ENCODE data around the gene ELMO2.

Gene ELMO2, protein sequence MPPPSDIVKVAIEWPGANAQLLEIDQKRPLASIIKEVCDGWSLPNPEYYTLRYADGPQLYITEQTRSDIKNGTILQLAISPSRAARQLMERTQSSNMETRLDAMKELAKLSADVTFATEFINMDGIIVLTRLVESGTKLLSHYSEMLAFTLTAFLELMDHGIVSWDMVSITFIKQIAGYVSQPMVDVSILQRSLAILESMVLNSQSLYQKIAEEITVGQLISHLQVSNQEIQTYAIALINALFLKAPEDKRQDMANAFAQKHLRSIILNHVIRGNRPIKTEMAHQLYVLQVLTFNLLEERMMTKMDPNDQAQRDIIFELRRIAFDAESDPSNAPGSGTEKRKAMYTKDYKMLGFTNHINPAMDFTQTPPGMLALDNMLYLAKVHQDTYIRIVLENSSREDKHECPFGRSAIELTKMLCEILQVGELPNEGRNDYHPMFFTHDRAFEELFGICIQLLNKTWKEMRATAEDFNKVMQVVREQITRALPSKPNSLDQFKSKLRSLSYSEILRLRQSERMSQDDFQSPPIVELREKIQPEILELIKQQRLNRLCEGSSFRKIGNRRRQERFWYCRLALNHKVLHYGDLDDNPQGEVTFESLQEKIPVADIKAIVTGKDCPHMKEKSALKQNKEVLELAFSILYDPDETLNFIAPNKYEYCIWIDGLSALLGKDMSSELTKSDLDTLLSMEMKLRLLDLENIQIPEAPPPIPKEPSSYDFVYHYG

DNA sequence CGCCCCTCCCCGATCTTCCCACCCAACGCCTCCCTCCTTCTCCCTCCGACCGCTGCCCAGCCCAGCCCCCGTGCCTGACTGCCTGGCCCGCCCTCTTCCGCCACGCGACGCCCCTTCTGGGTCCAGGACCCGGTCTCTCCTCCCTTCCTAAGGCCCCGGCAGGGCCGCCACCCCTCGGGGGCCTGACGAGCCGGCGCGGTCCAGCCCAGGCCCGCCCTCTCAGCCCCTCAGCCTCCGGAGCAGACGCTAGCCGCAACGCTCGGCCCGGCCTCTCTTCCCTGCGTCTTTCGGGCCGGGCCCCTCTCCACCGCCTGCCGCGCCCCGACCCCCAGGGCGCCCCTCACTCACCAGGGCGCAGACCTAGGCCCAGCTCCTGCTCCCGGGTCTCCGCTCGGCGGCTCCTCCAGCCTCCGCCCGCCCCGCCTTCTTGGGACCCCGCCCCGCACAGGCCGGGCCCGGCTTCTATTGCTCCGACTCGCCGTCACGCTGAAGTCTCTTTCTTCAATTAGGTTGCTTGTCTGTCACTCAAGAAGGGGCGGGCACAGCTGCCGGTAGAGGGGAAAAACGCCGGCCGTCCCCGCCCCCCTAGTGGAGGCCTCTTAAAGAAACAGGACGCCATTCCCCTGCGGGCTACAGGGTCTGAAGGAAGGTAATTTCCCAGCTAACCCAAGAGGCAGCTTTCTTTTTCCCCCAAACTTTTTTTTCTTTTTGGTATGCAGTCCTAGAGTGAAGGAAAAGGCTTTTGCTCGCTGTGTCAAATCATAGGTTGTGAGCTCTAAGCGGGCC lies at the start of gene ELMO2:
ELMO2 (minus strand) TSS at position 416 of the 786 bp plus-strand sequence. CDS start 12,133 bp downstream, outside the sequence.
- ATAC-seq, result peak; percentile 86 to 90

GRCh38 chr20:46455729-46456128 lies 49.3 kb upstream of the ELMO2 start:
- no peak for ATAC-seq

DNA sequence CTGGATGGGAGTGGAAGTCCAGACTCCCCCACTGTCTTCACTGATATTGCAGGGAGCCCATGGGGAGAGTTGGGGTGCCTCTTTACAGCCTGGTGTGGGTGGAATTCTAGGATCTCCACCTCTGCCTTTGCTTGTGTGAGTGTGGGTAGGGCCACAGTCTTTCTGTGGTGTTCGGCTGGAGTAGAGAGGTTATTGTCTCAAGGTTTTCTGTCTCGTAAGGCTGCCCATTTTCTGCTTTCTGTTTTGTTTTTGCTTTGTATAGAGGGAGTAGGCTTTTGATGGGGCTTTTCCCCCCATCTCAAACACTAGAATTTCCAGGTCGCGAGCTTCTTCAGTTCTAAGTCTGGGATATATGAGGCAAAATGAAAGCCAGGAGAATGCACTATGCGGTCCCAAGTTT lies 40.4 kb upstream of the ELMO2 start:
- no peak for ATAC-seq

DNA sequence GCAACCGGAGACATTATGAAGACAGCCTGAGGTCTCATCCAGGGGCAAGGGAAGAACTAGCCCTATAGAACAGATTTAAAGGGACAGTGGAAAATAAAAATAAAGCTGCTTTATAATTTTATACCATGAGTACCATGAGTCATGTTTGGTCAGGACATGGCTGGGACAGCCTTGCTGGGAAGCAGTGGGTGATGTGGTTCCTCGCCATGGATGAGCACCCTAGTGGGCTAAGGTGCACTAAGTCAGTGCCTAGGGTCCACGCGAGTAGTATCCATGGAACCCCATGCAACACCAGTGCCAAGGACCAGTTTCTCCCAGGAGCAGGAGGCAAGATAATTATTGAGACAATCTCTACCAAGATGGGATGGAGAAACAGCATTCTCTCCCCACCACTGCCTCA lies 33.4 kb upstream of the ELMO2 start:
- ATAC-seq, result no peak

- no peak for ATAC-seq
These were observed 31.8 kb upstream of the ELMO2 start for GRCh38 chr20:46438156-46438750.

DNA sequence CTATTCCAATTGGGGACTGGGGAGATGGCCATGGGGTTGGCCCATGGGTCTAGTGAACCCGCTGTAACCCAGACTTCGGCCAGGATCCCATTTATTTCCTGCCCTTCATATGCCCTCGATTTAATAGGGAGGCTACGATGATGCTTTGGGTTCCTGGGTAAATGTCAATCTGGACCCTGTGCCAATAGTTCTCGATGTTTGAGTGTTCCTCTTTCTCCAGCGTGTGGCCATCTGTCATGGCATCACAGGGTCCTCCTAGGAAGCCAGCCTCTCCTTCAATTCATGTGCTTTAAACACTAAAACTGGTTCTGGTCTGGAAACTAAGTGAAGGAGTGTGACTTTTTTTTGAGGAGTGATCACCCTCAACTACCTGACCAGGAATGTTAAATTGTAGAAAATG lies 28.7 kb upstream of the ELMO2 start:
- ATAC-seq, result no peak

GRCh38 chr20:46434597-46434996 lies 28.2 kb upstream of the ELMO2 start:
- no peak for ATAC-seq

GRCh38 chr20:46433051-46433450 lies 26.6 kb upstream of the ELMO2 start:
- ATAC-seq, result no peak

- no peak for ATAC-seq
These were observed 24.7 kb upstream of the ELMO2 start for GRCh38 chr20:46430921-46431712.

DNA sequence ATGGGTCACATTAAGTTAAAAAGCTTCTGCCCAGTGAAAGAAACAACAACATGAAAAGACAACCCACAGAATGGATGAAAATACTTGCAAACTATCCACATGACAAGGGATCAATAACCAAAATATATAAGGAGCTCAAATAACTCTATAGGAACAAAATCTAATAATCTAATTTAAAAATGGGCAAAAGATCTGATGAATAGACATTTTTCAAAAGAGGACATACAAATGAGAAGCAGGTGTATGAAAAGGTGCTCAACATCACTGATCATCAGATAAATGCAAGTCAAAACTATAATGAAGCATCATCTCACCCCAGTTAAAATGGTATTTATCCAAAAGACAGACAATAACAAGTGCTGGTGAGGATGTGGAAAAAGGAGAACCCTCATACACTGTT lies 21.0 kb upstream of the ELMO2 start:
- ATAC-seq, result no peak

DNA sequence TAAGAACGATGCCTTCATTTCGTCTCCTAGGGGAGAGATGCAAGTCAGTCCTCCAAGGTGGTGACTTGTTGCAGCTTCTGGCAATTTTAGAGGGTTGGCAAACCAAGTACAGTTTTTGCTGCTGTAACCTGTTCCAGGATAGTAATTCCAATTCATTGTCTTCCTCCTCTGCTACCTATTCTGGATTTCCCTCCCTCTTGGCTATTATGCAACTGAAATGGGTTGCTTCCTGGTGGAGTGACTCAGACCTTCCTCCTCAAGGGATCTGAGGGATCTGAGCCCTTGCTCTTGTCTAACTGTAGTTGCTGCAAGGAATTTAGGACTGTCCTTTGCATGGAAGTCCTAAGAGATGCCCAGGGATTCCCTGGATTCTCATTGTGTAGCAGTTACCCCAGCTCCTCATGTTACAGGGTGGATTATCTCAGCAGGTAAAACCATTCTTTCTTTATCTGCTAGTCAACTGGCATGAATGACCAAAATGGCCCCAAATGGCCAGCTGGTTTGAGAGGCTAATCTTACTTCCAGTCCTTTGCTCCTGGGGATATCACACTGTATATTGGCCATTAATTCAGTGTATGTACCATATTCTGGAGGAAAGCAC lies 17.6 kb upstream of the ELMO2 start:
- no peak for ATAC-seq

DNA sequence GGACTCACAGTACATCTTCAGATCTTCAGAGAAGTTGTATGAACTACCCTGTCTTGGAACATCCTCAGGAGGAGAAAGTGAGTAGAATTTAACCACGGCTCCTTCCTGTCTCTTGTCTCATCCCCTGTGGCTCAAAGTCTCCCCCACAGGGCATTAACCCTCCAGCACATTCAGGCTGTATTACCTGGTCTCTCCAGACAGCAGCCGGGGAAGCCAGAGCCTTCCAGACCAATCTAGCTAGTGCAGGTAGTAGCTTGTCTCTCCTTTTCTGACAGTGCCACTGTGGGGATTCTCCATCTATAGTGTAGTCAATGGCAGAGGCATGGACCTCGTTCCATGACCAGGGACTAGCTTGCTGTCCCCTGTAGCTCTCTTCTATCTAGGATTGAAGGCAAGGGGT lies 16.9 kb upstream of the ELMO2 start:
- ATAC-seq, result no peak

DNA sequence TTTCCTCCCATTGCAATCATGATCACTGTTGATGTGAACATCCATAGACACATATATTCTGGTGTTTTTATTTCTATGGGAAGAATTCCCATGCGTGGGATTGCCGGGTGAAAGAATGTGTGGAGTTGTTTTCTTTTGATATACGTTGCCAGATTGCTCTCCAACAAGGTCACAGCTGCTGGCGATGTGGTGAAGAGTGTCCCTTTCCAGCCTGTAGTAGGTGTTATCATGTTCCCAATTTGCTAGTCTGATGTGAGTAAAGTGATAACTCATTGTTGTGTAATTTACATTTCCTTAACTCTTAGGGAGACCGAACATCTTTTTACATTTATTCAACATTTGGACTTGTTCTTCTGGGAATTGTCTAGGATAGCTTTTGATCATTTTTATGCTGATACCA lies 14.5 kb upstream of the ELMO2 start:
- no peak for ATAC-seq

GRCh38 chr20:46419882-46420281 lies 13.5 kb upstream of the ELMO2 start:
- ATAC-seq, result no peak

DNA sequence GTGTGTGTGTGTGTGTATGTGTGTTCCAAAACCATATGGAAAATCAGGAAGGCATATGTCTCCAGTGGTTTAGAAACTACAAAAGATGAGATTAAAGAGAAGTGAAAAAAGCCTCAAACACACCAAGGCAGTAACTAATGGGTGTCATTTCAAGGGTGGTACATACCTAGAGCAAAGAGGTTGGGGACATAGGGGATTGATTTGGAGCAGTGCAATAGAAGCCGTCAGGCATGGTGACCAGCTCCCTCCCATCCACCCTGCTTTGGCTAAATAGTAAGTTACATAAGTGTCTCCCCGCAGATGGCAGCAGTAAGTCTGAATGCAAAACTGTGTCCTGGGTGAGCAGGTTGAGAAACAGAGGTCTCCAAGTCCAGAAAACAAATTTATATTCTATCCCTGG lies 10.4 kb upstream of the ELMO2 start:
- ATAC-seq, result no peak

GRCh38 chr20:46416421-46416820 lies 10.0 kb upstream of the ELMO2 start:
- ATAC-seq, result no peak

- ATAC-seq, result no peak
These were observed 9.4 kb upstream of the ELMO2 start for GRCh38 chr20:46415773-46416172.

GRCh38 chr20:46414608-46415007 lies 8.2 kb upstream of the ELMO2 start:
- ATAC-seq, result no peak

- ATAC-seq, result no peak
These were observed 5.2 kb upstream of the ELMO2 start for GRCh38 chr20:46411637-46412036.

DNA sequence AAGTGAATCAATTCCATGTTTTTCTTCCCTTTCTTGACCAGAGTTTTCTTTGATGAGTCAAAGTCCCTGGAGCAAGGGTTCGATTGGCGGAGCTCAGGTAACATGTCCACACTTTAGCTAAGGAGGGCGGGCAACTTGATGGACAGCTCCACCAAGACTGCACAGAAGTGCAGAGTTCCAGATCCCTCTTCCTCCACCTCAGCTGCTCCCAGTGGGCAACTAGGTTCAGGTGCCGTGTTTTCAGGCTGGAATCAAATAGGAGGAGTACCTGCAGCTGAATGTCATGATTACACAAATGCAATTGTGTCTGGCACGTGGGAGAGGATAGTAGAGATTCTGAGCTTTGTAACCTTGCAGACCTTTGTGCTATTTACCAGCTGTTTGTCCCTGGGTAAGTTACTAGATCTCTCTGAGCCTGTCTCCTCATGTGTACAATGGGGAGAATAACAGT lies 1.9 kb upstream of the ELMO2 start:
- ATAC-seq, result no peak

DNA sequence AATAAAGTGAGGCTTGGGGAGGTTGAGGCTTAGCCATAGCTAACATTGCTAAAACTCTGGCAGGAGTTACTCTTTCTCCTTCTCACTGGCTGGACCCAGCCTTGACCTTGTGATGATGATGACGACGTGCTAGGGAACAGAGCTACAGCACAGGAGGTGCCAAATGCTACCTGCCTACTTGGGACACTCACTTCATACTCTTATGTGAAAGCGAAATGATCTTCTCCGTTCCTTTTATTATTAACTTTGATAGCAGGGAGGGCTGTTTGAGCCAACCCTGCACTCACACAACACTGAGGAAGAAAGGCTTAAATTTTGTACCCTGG lies 1.2 kb upstream of the ELMO2 start:
- no peak for ATAC-seq

Measured in activated CD4-positive, CD25-positive, alpha-beta regulatory T cell treated with anti-CD3 and anti-CD28 coated beads, Interleukin-2, amount 50 U/mL, for 24 hours (primary cell).